HepG2 (cell line): ENCODE measurements around the gene SLCO2A1. TPM values are rescaled to one million over a fixed set of nuclear protein-coding genes. Genes with fewer than 3 reads are reported as not detected.

Experiments
- ATF7-NPFF ChIP-seq: sonication (generic); formaldehyde crosslinking; IDR thresholded peaks from 2 replicates; pipeline ENCODE4 v1.8.1; 2023; ENCODE audit warnings: mild to moderate bottlenecking, low read depth, missing genetic modification reagents, moderate library complexity
- BCL6 ChIP-seq: IDR thresholded peaks from 2 replicates; pipeline ENCODE4 v1.6.1; 2016; ENCODE audit warnings: missing genetic modification reagents, missing compliant biosample characterization
- FOXA1 ChIP-seq, 2 experiments: fragments of 450-650 bp in 1 of 2; sonication (generic) in 1 of 2; formaldehyde crosslinking in 1 of 2; IDR thresholded peaks; 2 replicates each; pipeline versions ENCODE4 v1.4.0 to v1.6.1; 2016 to 2020; ENCODE audit warnings: missing genetic modification reagents in 1 of 2
- FOXA3 ChIP-seq: IDR thresholded peaks from 2 replicates; pipeline ENCODE4 v1.6.1; 2016; ENCODE audit warnings: missing genetic modification reagents, missing compliant biosample characterization
- FOXP1 ChIP-seq, 2 experiments: fragments of 450-650 bp in 1 of 2; IDR thresholded peaks; 2 replicates each; pipeline ENCODE4 v1.6.1; 2017 to 2018; ENCODE audit warnings: antibody characterized with exemption in 1 of 2
- MED13 ChIP-seq: sonication (generic); formaldehyde crosslinking; IDR thresholded peaks from 2 replicates; pipeline ENCODE4 v1.5.0; 2020; ENCODE audit warnings: missing genetic modification reagents
- MXD4 ChIP-seq: IDR thresholded peaks from 2 replicates; pipeline ENCODE4 v1.6.1; 2016; ENCODE audit warnings: mild to moderate bottlenecking, missing biosample characterization, missing genetic modification reagents
- MYC ChIP-seq: sonication (generic); formaldehyde crosslinking; IDR thresholded peaks from 2 replicates; pipeline ENCODE4 v1.9.0; 2021; ENCODE audit warnings: missing genetic modification reagents, borderline replicate concordance
- NR2F1 ChIP-seq, 2 experiments: fragments of 450-650 bp in 1 of 2; formaldehyde crosslinking in 1 of 2; IDR thresholded peaks; 2 replicates each; pipeline versions ENCODE4 v1.5.0 to v1.6.1; 2016 to 2020; ENCODE audit warnings: mild to moderate bottlenecking in 1 of 2, missing compliant biosample characterization in 1 of 2, missing genetic modification reagents in 1 of 2, moderate library complexity in 1 of 2
- NR2F2 ChIP-seq: IDR thresholded peaks from 2 replicates; pipeline ENCODE4 v1.6.1; 2012; ENCODE audit warnings: low read depth, inconsistent platforms, borderline replicate concordance
- NR2F6 ChIP-seq, 2 experiments: IDR thresholded peaks; 2 replicates each; pipeline ENCODE4 v1.6.1; 2016; ENCODE audit warnings: antibody characterized with exemption in 1 of 2, mild to moderate bottlenecking in 1 of 2
- PCBP1 ChIP-seq: fragments of 200-400 bp; formaldehyde crosslinking; IDR thresholded peaks from 2 replicates; pipeline ENCODE4 v1.6.1; 2017; ENCODE audit warnings: mild to moderate bottlenecking, low read depth, low read length, borderline replicate concordance
- PPARG ChIP-seq: conservative IDR thresholded peaks from 2 replicates; pipeline ENCODE4 v1.6.1; 2016; ENCODE audit warnings: missing biosample characterization, missing genetic modification reagents
- RXRB ChIP-seq: IDR thresholded peaks from 2 replicates; pipeline ENCODE4 v1.6.1; 2016; ENCODE audit warnings: borderline replicate concordance, missing genetic modification reagents, missing compliant biosample characterization
- SCMH1 ChIP-seq: sonication (generic); formaldehyde crosslinking; IDR thresholded peaks from 2 replicates; pipeline ENCODE4 v1.9.0; 2021; ENCODE audit warnings: missing genetic modification reagents, mild to moderate bottlenecking, borderline replicate concordance
- SOX13 ChIP-seq, 3 experiments: fragments of 450-650 bp in 1 of 3; sonication (generic) in 1 of 3; formaldehyde crosslinking in 1 of 3; IDR thresholded peaks in 2 of 3; conservative IDR thresholded peaks in 1 of 3; 2 replicates each; pipeline versions ENCODE4 v1.5.0 to v1.6.1; 2016 to 2020; ENCODE audit warnings: antibody characterized with exemption in 1 of 3, mild to moderate bottlenecking in 1 of 3, missing compliant biosample characterization in 1 of 3, missing genetic modification reagents in 1 of 3, moderate library complexity in 1 of 3
- SRF ChIP-seq: IDR thresholded peaks from 2 replicates; pipeline ENCODE4 v1.6.1; 2011; ENCODE audit warnings: mild to moderate bottlenecking, low read depth, low read length, moderate library complexity
- ZBTB8A ChIP-seq: sonication (generic); formaldehyde crosslinking; IDR thresholded peaks from 2 replicates; pipeline ENCODE4 v1.4.0; 2020; ENCODE audit warnings: mild to moderate bottlenecking, low read depth, missing genetic modification reagents, borderline replicate concordance
- ZNF235 ChIP-seq: sonication (generic); formaldehyde crosslinking; IDR thresholded peaks from 2 replicates; pipeline ENCODE4 v1.8.1; 2023; ENCODE audit warnings: mild to moderate bottlenecking, missing genetic modification reagents, borderline replicate concordance
- ZNF367 ChIP-seq: sonication (generic); formaldehyde crosslinking; IDR thresholded peaks from 2 replicates; pipeline ENCODE4 v1.4.0; 2020; ENCODE audit warnings: missing genetic modification reagents, borderline replicate concordance
- ZNF782 ChIP-seq: sonication (generic); formaldehyde crosslinking; IDR thresholded peaks from 2 replicates; pipeline ENCODE4 v1.4.0; 2020; ENCODE audit warnings: missing genetic modification reagents, mild to moderate bottlenecking, borderline replicate concordance
- polyA plus RNA-seq, 8 experiments: library from polyadenylated mRNA; depleted of rRNA in 3 of 8; stranded (reverse) in 7 of 8; unstranded in 1 of 8; fragments of >200 nt; fragmentation: Illumina TruSeq in 4 of 8; extraction: Trizol in 4 of 8; gene quantifications; 2 replicates each; pipeline versions ENCODE4 v1.2.1 to v1.2.3, GENCODE V29; 2011 to 2016; ENCODE audit warnings: low read depth in 4 of 8, missing spikeins in 1 of 8, mixed read lengths in 1 of 8; ENCODE audit not compliant: insufficient read depth in 1 of 8
- total RNA-seq, 5 experiments: library from RNA; depleted of rRNA; stranded (reverse); fragments of >200 nt; fragmentation: Illumina TruSeq; extraction: Trizol; gene quantifications; 2 replicates each; pipeline ENCODE4 v1.2.3, GENCODE V29; 2016; ENCODE audit warnings: low read depth in 1 of 5
- TF ChIP-seq, protein P1 (sequence below): sonication (generic); formaldehyde crosslinking; IDR thresholded peaks from 2 replicates; pipeline ENCODE4 v1.4.0; 2020; ENCODE audit warnings: mild to moderate bottlenecking, missing genetic modification reagents
- TF ChIP-seq, protein P2 (sequence below): sonication (generic); formaldehyde crosslinking; IDR thresholded peaks from 2 replicates; pipeline ENCODE4 v1.8.0; 2022; ENCODE audit warnings: low read depth, missing genetic modification reagents
- TF ChIP-seq, protein P3 (sequence below): sonication (generic); formaldehyde crosslinking; IDR thresholded peaks from 2 replicates; pipeline ENCODE4 v1.4.0; 2020; ENCODE audit warnings: mild to moderate bottlenecking, missing genetic modification reagents, borderline replicate concordance
- TF ChIP-seq, protein P4 (sequence below): IDR thresholded peaks from 2 replicates; pipeline ENCODE4 v1.6.1; 2016; ENCODE audit warnings: mild to moderate bottlenecking, missing biosample characterization, missing genetic modification reagents

The SLCO2A1 gene
- total and polyA plus RNA-seq, 2 of the 13 experiments (the other 11 are each of a cell fraction or from before 2014, with no cell fraction given), result 0.04 TPM; not detected in 1

DNA sequence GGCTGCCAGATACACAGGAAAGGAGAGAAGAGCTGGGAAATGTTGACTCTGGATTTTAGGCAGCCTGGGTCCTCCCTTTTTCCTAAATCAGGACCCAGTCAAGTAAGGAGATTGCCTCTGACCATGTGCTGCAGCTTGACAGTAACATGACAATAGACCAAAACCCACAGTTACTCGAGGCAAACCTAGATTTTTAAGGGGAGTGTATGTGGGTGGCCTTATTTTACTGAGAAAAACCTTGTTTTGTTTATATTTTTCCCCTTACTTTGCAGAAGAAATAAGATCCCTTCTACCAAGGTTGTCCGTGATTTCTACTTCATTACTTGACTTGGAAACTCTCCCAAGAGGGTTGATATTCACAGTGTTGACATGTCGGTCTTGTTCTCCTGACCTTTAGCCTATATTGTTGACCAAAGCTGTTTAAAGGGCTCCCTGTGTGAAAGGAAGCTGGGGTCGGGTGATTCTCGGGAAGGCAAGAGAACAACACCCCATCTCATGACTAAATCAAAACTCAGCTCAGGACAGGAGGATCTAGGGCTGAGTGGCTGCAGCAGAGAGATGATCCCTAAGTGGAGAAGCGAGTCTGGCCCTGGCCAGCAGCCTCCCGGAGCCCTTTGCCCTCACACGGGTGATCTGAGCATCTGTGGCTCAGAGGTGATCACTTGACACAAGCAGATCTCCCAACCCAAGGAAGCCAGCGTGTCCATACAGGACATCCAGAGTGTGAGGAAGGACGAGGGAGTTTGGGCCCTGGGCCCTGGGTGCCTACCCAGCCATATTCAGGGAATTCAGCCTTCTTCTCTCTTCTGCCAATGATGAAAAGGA, 31.0 kb upstream of the SLCO2A1 start (continued):
- TF ChIP-seq FOXA3 (CRISPR knock-in tag), result peak; percentile 44; the same call in 1 of the 2 replicates
- TF ChIP-seq PCBP1, result no peak
- TF ChIP-seq BCL6 (CRISPR knock-in tag), result 0 out of 2 replicates have a peak, but pooled peaks have one; percentile 8
- TF ChIP-seq ZNF235 (CRISPR knock-in tag), result no peak
- TF ChIP-seq, protein P1, sequence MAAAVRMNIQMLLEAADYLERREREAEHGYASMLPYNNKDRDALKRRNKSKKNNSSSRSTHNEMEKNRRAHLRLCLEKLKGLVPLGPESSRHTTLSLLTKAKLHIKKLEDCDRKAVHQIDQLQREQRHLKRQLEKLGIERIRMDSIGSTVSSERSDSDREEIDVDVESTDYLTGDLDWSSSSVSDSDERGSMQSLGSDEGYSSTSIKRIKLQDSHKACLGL (CRISPR knock-in tag), result no peak
- peak; percentile 75 for TF ChIP-seq NR2F6 (IDR thresholded peaks at IDR 0.05)
- peak; percentile 71 for TF ChIP-seq NR2F6 (CRISPR knock-in tag; IDR thresholded peaks at IDR 0.05)
- TF ChIP-seq, protein P2, sequence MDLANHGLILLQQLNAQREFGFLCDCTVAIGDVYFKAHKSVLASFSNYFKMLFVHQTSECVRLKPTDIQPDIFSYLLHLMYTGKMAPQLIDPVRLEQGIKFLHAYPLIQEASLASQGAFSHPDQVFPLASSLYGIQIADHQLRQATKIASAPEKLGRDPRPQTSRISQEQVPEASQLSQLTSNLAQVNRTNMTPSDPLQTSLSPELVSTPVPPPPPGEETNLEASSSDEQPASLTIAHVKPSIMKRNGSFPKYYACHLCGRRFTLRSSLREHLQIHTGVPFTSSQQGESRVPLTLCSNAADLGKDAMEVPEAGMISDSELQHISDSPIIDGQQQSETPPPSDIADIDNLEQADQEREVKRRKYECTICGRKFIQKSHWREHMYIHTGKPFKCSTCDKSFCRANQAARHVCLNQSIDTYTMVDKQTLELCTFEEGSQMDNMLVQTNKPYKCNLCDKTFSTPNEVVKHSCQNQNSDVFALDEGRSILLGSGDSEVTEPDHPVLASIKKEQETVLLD (CRISPR knock-in tag), result no peak
- no peak for TF ChIP-seq MED13 (CRISPR knock-in tag)
- no peak for TF ChIP-seq FOXA1 (IDR thresholded peaks at IDR 0.05)
- TF ChIP-seq FOXA1 (CRISPR knock-in tag; IDR thresholded peaks at IDR 0.05), result peak; percentile 40; the same call in 1 of the 2 replicates
- TF ChIP-seq NR2F1 (CRISPR knock-in tag; IDR thresholded peaks at IDR 0.05), result peak in 1 of 2 experiments; percentile 37; a peak in 2 of 4 replicates
- TF ChIP-seq MYC (CRISPR knock-in tag), result no peak
- TF ChIP-seq PPARG (CRISPR knock-in tag), result peak; percentile 69
- TF ChIP-seq, protein P3, sequence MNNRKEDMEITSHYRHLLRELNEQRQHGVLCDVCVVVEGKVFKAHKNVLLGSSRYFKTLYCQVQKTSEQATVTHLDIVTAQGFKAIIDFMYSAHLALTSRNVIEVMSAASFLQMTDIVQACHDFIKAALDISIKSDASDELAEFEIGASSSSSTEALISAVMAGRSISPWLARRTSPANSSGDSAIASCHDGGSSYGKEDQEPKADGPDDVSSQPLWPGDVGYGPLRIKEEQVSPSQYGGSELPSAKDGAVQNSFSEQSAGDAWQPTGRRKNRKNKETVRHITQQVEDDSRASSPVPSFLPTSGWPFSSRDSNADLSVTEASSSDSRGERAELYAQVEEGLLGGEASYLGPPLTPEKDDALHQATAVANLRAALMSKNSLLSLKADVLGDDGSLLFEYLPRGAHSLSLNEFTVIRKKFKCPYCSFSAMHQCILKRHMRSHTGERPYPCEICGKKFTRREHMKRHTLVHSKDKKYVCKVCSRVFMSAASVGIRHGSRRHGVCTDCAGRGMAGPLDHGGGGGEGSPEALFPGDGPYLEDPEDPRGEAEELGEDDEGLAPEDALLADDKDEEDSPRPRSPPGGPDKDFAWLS (CRISPR knock-in tag), result no peak
- TF ChIP-seq ATF7-NPFF (CRISPR knock-in tag), result no peak
- TF ChIP-seq ZNF782 (CRISPR knock-in tag), result no peak; the same call in 1 of the 2 replicates
- no peak for TF ChIP-seq MXD4 (CRISPR knock-in tag)
- TF ChIP-seq NR2F2, result peak; percentile 66
- TF ChIP-seq FOXP1 (IDR thresholded peaks at IDR 0.05), result no peak
- TF ChIP-seq FOXP1 (CRISPR knock-in tag; IDR thresholded peaks at IDR 0.05), result peak; percentile 39
- TF ChIP-seq ZNF367, result no peak
- TF ChIP-seq SCMH1, result no peak
- no peak for TF ChIP-seq SRF
- TF ChIP-seq SOX13 (IDR thresholded peaks at IDR 0.05), result no peak
- peak in 1 of 2 experiments; percentile 66; a peak in 2 of 4 replicates for TF ChIP-seq SOX13 (CRISPR knock-in tag; conservative IDR thresholded peaks at IDR 0.05 in 1 of 2, IDR thresholded peaks at IDR 0.05 in 1 of 2)
- TF ChIP-seq ZBTB8A (CRISPR knock-in tag), result no peak
- TF ChIP-seq, protein P4, sequence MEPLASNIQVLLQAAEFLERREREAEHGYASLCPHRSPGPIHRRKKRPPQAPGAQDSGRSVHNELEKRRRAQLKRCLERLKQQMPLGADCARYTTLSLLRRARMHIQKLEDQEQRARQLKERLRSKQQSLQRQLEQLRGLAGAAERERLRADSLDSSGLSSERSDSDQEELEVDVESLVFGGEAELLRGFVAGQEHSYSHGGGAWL, result no peak
- peak; percentile 67 for TF ChIP-seq RXRB (CRISPR knock-in tag)
